Endothelial cell of umbilical vein (primary cell): Measurements from ENCODE around the gene SLC12A7. TPM values are rescaled to one million over a fixed set of nuclear protein-coding genes. Genes with fewer than 3 reads are reported as not detected.

Source experiments
- BruUV-seq: library from RNA; stranded (reverse); fragments of 400-500 nt; replicated peaks from 2 replicates; lab custom pipeline; 2021; lab: Mats Ljungman, UMichigan
- CTCF ChIA-PET: fragments of 300-600, 350-600 bp; sonication (Branson Sonifier 250); formaldehyde crosslinking; loops from one replicate; lab custom pipeline; 2021; ENCODE audit warnings: antibody characterized with exemption, inconsistent platforms; lab: Charles Lee
- POLR2A ChIA-PET: fragments of 300-600, 350-600 bp; sonication (Branson Sonifier 250); formaldehyde crosslinking; loops from one replicate; lab custom pipeline; 2021; ENCODE audit warnings: antibody characterized with exemption, inconsistent platforms; lab: Charles Lee
- DNase-seq: peaks from one replicate; pipeline ENCODE4 v3.0.0-alpha.2; 2011; ENCODE audit warnings: low read depth, low spot score
- FAIRE-seq: peaks from 2 replicates; lab custom pipeline; 2011; peaks lifted over from hg19 to GRCh38; lab: Jason Lieb, UNC
- H2AFZ ChIP-seq: 2 replicates; pipeline ENCODE4 v1.6.0; 2012; ENCODE audit warnings: low read depth, low read length, control low read depth, inconsistent platforms
- H3K27ac ChIP-seq: 2 replicates; pipeline ENCODE4 v1.5.1; 2011; ENCODE audit warnings: low read depth, mild to moderate bottlenecking, control low read depth, low read length, moderate library complexity; ENCODE audit not compliant: insufficient read depth
- H3K27me3 ChIP-seq, 2 experiments: 2 replicates each; pipeline versions ENCODE4 v1.6.0 to v1.6.1; 2011; ENCODE audit warnings: low read length in 2 of 2, mixed read lengths in 1 of 2; ENCODE audit not compliant: control insufficient read depth in 2 of 2, insufficient read depth in 2 of 2
- H3K36me3 ChIP-seq, 2 experiments: 2 replicates in 1 of 2; 3 replicates in 1 of 2; pipeline ENCODE4 v1.5.1; 2011; ENCODE audit warnings: low read length in 2 of 2, mild to moderate bottlenecking in 1 of 2, moderate library complexity in 1 of 2; ENCODE audit not compliant: control insufficient read depth in 2 of 2, insufficient read depth in 2 of 2; ENCODE audit errors: extremely low read depth in 1 of 2
- H3K4me1 ChIP-seq: 3 replicates; pipeline ENCODE4 v1.5.1; 2011; ENCODE audit warnings: mild to moderate bottlenecking, low read length; ENCODE audit not compliant: control insufficient read depth, insufficient read depth; ENCODE audit errors: extremely low read depth
- H3K4me2 ChIP-seq: 2 replicates; pipeline ENCODE4 v1.6.1; 2011; ENCODE audit warnings: low read length, control low read depth, mixed read lengths; ENCODE audit not compliant: insufficient read depth
- H3K4me3 ChIP-seq, 3 experiments: fragments of 200-600 bp in 1 of 3; sonication (generic), shearing (Covaris generic) in 1 of 3; replicated peaks in 1 of 3; 2 replicates each; pipeline ENCODE4 v1.5.1; 2011 to 2016; ENCODE audit warnings: control low read depth in 3 of 3, low read length in 3 of 3, mild to moderate bottlenecking in 2 of 3, inconsistent platforms in 1 of 3, low read depth in 1 of 3, moderate library complexity in 1 of 3; ENCODE audit not compliant: insufficient read depth in 1 of 3
- H3K79me2 ChIP-seq: 2 replicates; pipeline ENCODE4 v1.6.0; 2012; ENCODE audit warnings: low read length, inconsistent platforms; ENCODE audit not compliant: control insufficient read depth, insufficient read depth
- H3K9ac ChIP-seq: replicated peaks from 2 replicates; pipeline ENCODE3; 2011; ENCODE audit warnings: low read length, control low read depth; ENCODE audit not compliant: insufficient read depth; ENCODE audit errors: extremely low read depth
- H3K9me1 ChIP-seq: replicated peaks from 3 replicates; pipeline ENCODE4 v1.6.0; 2011; ENCODE audit warnings: mild to moderate bottlenecking, low read length; ENCODE audit not compliant: control insufficient read depth, insufficient read depth; ENCODE audit errors: extremely low read depth
- H3K9me3 ChIP-seq: replicated peaks from 2 replicates; pipeline ENCODE4 v1.5.1; 2012; ENCODE audit warnings: low read length, inconsistent platforms; ENCODE audit not compliant: control insufficient read depth, insufficient read depth
- H4K20me1 ChIP-seq: replicated peaks from 2 replicates; pipeline ENCODE3; 2011; ENCODE audit warnings: mild to moderate bottlenecking, low read length; ENCODE audit not compliant: control insufficient read depth, insufficient read depth; ENCODE audit errors: extremely low read depth
- EZH2 ChIP-seq: IDR thresholded peaks from 2 replicates; pipeline ENCODE4 v1.6.1; 2012; ENCODE audit warnings: borderline replicate concordance, low read depth, mild to moderate bottlenecking, moderate library complexity, low read length, inconsistent platforms; ENCODE audit not compliant: severe bottlenecking
- JUN ChIP-seq: IDR thresholded peaks from 2 replicates; pipeline ENCODE4 v1.6.1; 2011; ENCODE audit warnings: borderline replicate concordance, low read depth; ENCODE audit not compliant: insufficient read length, insufficient read depth
- MYC ChIP-seq: IDR thresholded peaks from one replicate; pipeline ENCODE4 v1.6.1; 2011; ENCODE audit warnings: mild to moderate bottlenecking, low read depth, low read length
- POLR2A ChIP-seq: IDR thresholded peaks from 2 replicates; pipeline ENCODE4 v1.6.1; 2012; ENCODE audit warnings: low read depth, mild to moderate bottlenecking, control low read depth, low read length
- POLR2AphosphoS5 ChIP-seq: IDR thresholded peaks from 2 replicates; pipeline ENCODE4 v1.6.1; 2012; ENCODE audit warnings: low read depth, mild to moderate bottlenecking, control low read depth, low read length, moderate library complexity; ENCODE audit not compliant: insufficient read depth
- dilution Hi-C: fragments of 300-500 bp; cut with MboI; formaldehyde crosslinking; loops from one replicate; pipeline ENCODE4 v1.15.0; 2019; ENCODE audit warnings: low sequenced_read_pairs; ENCODE audit not compliant: extremely low pct_ligation_motif_present
- intact Hi-C: fragments of 100-400 bp; cut with micrococcal nuclease; formaldehyde crosslinking; loops from one replicate; pipeline ENCODE4 v1.10.0; 2022
- polyA plus RNA-seq, 4 experiments: library from polyadenylated mRNA; depleted of rRNA in 3 of 4; stranded (reverse) in 3 of 4; unstranded in 1 of 4; fragments of >200 nt; gene quantifications; 2 replicates each; pipeline versions ENCODE4 v1.2.1 to v1.2.3, GENCODE V29; 2011 to 2012; ENCODE audit warnings: missing spikeins in 1 of 4
- total RNA-seq: library from RNA; stranded (reverse); gene quantifications from 2 replicates; pipeline ENCODE4 v1.2.3, GENCODE V29; 2021

The SLC12A7 gene
- total and polyA plus RNA-seq, 2 donors (not counting 3 experiments of a cell fraction or from before 2014, with no cell fraction given) = 16.4 to 38.8 TPM

GRCh38 chr5:1005904-1006655, 105.8 kb downstream of the SLC12A7 start:
- no peak overlapping the region for H3K4me3 ChIP-seq
- CTCF ChIA-PET = interaction anchor here (0.9 kb wide), 1 partner anchor 72 kb away, joined by 5 read pairs; no protein-coding TSS in a partner anchor
- H3K9me1 ChIP-seq = no peaks in the 10 kb centered on the region
- no peaks in the 10 kb centered on the region for H3K9me3 ChIP-seq
- dilution Hi-C loops (no loop called here), intact Hi-C loops (no loop called here)
- no peaks in the 10 kb centered on the region for H3K4me1 ChIP-seq
- no peak overlapping the region for H3K27ac ChIP-seq
- DNase-seq = no peak
- no peak overlapping the region for H3K4me2 ChIP-seq
- BruUV-seq = no TSS peak
- POLR2A ChIA-PET = no interaction called here
- no peak for TF ChIP-seq POLR2A
- no peak for TF ChIP-seq POLR2AphosphoS5
- no peak for TF ChIP-seq JUN
- H3K27me3 ChIP-seq = peaks cover 24 to 25% of the 10 kb centered on the region in 2 experiments
- H4K20me1 ChIP-seq = no peaks in the 10 kb centered on the region
- H3K9ac ChIP-seq = no peak overlapping the region
- FAIRE-seq = no peak
- H2AFZ ChIP-seq = no peak overlapping the region
- H3K36me3 ChIP-seq = no peaks in the 10 kb centered on the region
- no peaks in the 10 kb centered on the region for H3K79me2 ChIP-seq

DNA sequence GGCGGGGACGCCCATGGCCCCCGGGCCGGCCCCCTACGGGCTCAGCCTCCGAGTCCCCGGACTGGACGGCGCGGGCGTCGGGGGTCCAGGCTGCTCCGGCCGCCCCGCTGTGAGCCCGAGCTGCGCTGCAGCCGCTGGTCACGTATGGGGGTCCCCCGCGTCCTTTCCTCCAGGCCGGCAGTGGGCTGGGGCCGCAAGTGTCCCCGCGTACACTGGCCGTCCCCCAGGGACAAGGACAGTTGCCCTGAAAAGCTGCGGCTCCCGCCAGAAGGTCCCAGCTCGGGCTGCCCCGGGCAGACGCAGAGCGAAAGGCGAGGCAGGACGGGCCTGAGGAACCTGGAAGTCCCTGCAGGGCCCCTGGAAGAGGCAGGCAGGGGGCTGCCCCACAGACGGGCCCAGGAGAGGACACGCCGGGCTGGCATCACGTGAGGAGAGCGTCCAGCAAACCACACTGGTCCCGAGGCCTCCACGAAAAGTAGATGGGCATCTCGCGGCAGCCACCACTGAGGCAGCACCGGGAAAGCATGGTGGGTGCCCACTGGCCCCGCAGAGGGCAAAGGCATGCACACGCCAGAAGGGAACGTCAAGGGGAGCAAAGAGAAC, 106.5 kb downstream of the SLC12A7 start:
- CTCF ChIA-PET = interaction anchor here (0.6 to 0.9 kb wide), 2 partner anchors 15 to 55 kb away, joined by 3 read pairs; no protein-coding TSS in a partner anchor
- dilution Hi-C loops = no loop called here
- DNase-seq (no peak), FAIRE-seq (no peak)
- Histone ChIP-seq H3K36me3 (no peaks in the 10 kb centered on the region), H3K9me1 (no peaks in the 10 kb centered on the region), H3K4me3 (peak overlapping the region in 1 of 3 experiments; percentile 33), H3K9ac (no peak overlapping the region), H2AFZ (peak overlapping the region; percentile 13), H3K4me2 (no peak overlapping the region), H3K27ac (no peak overlapping the region), H4K20me1 (no peaks in the 10 kb centered on the region), H3K79me2 (no peaks in the 10 kb centered on the region), H3K9me3 (no peaks in the 10 kb centered on the region), H3K4me1 (no peaks in the 10 kb centered on the region), H3K27me3 (peaks cover 19% of the 10 kb centered on the region in 2 experiments)
- POLR2A ChIA-PET = no interaction called here
- no TSS peak for BruUV-seq
- intact Hi-C loops = no loop called here
- TF ChIP-seq EZH2 (peak; percentile 62), MYC (no peak)
